ENCODE results near the gene ST8SIA5. TPM values are rescaled to one million over a fixed set of nuclear protein-coding genes. Genes with fewer than 3 reads are reported as not detected.

Gene ST8SIA5
- total and polyA plus RNA-seq, 2 of the 13 experiments (the other 11 are each of a cell fraction or from before 2014, with no cell fraction given) = 0.07 to 0.20 TPM

DNA sequence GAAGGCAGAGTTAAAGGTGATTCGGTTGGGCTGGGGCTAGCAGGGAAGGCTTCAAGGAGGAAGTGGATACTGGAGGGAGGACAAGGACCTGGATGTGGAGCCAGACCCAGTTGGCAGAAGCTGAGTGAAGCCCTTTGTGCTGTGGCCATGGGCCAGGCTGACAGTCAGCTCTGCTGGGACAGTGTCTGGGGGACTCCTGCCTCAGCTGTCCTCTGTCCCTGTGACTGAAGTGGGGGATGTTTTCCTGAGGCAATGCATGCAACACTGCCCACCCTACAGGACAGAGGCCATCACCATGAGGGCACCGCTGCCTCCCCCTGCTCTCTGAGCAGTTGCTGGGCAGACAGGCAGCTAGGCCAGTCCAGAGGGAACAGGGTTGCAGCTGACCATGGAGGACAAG, 40.0 kb downstream of the ST8SIA5 start:
- Histone ChIP-seq H2AFZ (ENCODE audit: low read length) (no peak overlapping the region), H3K9me3 (ENCODE audit: low read length) (no peaks in the 10 kb centered on the region), H3K27ac (ENCODE audit: extremely low read length, insufficient read depth, low read length) (no peak overlapping the region), H3K79me2 (ENCODE audit: insufficient read depth, low read length) (no peaks in the 10 kb centered on the region), H3K4me1 (ENCODE audit: insufficient read depth, low read length) (no peaks in the 10 kb centered on the region), H4K20me1 (ENCODE audit: insufficient read depth, low read length) (no peaks in the 10 kb centered on the region), H3K27me3 (ENCODE audit: control insufficient read depth in 1 of 2, insufficient read depth in 2 of 2, low read length in 2 of 2) (peaks cover 1 to 53% of the 10 kb centered on the region in 2 experiments; a peak in 4 of 5 replicates), H3K9ac (ENCODE audit: insufficient read depth, low read depth, low read length) (no peak overlapping the region), H3K4me2 (ENCODE audit: low read depth, low read length) (no peak overlapping the region), H3K4me3 (replicated peaks in 1 of 3; ENCODE audit: insufficient read depth in 1 of 3, low read depth in 2 of 3, low read length in 3 of 3) (no peak overlapping the region), H3K36me3 (replicated peaks in 1 of 2; ENCODE audit: control insufficient read depth in 1 of 2, insufficient read depth in 2 of 2, low read length in 2 of 2) (no peaks in the 10 kb centered on the region)
- POLR2A ChIA-PET = no interaction called here
- WGBS (ENCODE audit: low lambda C conversion rate) = no CpG with 5 or more reads among the region's 2 CpGs
- in situ Hi-C loops (cut with HindIII; ENCODE audit: extremely low pct_ligation_motif_present, low pct_unique_long_range_greater_than_20kb) (no loop called here), intact Hi-C loops (cut with micrococcal nuclease; ENCODE audit: unreplicated experiment) (no loop called here)
- CTCF ChIA-PET (ENCODE audit: low intra/inter-chr PET ratio, low total read pairs) = no interaction called here
- DNase-seq (ENCODE audit: low spot score) = no peak
- TF ChIP-seq, protein P1, sequence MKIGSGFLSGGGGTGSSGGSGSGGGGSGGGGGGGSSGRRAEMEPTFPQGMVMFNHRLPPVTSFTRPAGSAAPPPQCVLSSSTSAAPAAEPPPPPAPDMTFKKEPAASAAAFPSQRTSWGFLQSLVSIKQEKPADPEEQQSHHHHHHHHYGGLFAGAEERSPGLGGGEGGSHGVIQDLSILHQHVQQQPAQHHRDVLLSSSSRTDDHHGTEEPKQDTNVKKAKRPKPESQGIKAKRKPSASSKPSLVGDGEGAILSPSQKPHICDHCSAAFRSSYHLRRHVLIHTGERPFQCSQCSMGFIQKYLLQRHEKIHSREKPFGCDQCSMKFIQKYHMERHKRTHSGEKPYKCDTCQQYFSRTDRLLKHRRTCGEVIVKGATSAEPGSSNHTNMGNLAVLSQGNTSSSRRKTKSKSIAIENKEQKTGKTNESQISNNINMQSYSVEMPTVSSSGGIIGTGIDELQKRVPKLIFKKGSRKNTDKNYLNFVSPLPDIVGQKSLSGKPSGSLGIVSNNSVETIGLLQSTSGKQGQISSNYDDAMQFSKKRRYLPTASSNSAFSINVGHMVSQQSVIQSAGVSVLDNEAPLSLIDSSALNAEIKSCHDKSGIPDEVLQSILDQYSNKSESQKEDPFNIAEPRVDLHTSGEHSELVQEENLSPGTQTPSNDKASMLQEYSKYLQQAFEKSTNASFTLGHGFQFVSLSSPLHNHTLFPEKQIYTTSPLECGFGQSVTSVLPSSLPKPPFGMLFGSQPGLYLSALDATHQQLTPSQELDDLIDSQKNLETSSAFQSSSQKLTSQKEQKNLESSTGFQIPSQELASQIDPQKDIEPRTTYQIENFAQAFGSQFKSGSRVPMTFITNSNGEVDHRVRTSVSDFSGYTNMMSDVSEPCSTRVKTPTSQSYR (CRISPR knock-in tag; IDR thresholded peaks at IDR 0.05; ENCODE audit: borderline replicate concordance) = no peak
- TF ChIP-seq ZZZ3 (CRISPR knock-in tag; IDR thresholded peaks at IDR 0.05; ENCODE audit: borderline replicate concordance) (no peak), SNAI1 (CRISPR knock-in tag; IDR thresholded peaks at IDR 0.05; ENCODE audit: borderline replicate concordance) (no peak), ZNF776 (CRISPR knock-in tag; IDR thresholded peaks at IDR 0.05) (no peak), TOE1 (CRISPR knock-in tag; IDR thresholded peaks at IDR 0.05) (no peak), ZNF607 (CRISPR knock-in tag; IDR thresholded peaks at IDR 0.05; ENCODE audit: borderline replicate concordance) (no peak), FOXJ3 (CRISPR knock-in tag; IDR thresholded peaks at IDR 0.05; ENCODE audit: borderline replicate concordance) (no peak), ZBTB21 (CRISPR knock-in tag; IDR thresholded peaks at IDR 0.05) (no peak), HNF4A (CRISPR knock-in tag; IDR thresholded peaks at IDR 0.05) (no peak), HDAC6 (IDR thresholded peaks at IDR 0.05; ENCODE audit: low read depth, low read length) (no peak), ZNF253 (CRISPR knock-in tag; IDR thresholded peaks at IDR 0.05; ENCODE audit: borderline replicate concordance) (no peak), NBN (conservative IDR thresholded peaks at IDR 0.05) (no peak)
- no peak for FAIRE-seq
- no peak; the same call in 2 of the 3 replicates for ATAC-seq
- no TSS peak for BruUV-seq (replicated peaks)
